HG02763 (cell line): ENCODE data around the gene SUCLG1.
"Not testable (repeated sequence)": the region's sequence is repeated elsewhere in the genome, so short reads cannot be mapped to it uniquely, and the experiment has no call there.

Source experiments
- ATAC-seq: cut with Tn5 transposase; IDR thresholded peaks from one replicate; pipeline ENCODE4 v1.9.1; 2021; ENCODE audit warnings: mild to moderate bottlenecking, moderate library complexity; ENCODE audit not compliant: unreplicated experiment

SUCLG1 gene

GRCh38 chr2:84459018-84459943 is at the start of gene SUCLG1:
Gene SUCLG1, minus strand, starts transcription at chr2:84459280. Its CDS starts 11 bp downstream, at chr2:84459269.
- ATAC-seq = peak; percentile 93

GRCh38 chr2:84498150-84498799 is 39.2 kb upstream of the SUCLG1 start:
- no peak for ATAC-seq

DNA sequence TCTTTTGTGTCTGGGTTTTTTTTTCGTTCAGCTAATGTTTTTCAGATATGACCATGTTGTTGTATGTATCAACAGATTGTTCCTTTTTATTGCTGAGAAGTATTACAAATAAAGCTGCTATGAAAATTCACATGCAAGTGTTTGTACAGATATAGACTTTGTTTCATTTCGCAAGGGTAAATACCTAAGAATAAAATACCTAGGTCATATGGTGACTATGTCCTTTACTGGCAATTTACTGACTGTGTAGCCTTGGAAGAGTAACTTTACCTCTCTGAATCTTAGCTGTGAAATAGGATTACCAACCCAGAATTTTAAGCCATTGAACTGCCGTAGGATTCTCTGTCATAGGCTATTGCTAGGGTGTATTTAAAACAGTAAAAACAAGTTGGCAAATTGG is 38.2 kb upstream of the SUCLG1 start:
- ATAC-seq = no peak

- no peak for ATAC-seq
Measured at GRCh38 chr2:84496386-84496785, 37.3 kb upstream of the SUCLG1 start.

DNA sequence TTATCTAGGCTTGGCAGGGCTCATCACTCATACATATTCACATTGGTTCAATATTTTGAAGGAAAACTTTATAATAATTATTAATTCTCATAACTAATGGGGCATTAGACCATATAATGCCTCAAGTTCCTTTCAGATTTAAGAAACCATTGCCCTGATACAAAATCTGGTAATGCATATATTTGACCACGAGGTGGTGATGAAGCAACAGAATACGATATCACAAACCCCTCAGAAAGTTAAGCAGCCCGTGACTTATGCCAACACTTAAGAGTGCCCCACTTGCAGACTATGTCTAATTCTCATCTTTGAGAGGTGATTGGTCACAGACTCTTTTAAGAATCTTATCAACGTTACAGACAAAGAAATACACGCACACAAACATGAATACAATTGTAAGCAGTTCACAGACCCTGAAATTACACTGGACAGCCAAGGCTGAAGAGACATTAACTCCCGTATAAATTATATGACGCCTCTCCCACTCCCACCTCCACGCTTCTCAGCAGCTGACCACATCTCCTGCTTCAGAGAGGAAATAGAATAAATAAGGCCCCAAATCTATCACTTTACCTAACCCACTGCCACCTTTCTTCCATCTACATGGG is 36.6 kb upstream of the SUCLG1 start:
- peak; percentile 68 for ATAC-seq

DNA sequence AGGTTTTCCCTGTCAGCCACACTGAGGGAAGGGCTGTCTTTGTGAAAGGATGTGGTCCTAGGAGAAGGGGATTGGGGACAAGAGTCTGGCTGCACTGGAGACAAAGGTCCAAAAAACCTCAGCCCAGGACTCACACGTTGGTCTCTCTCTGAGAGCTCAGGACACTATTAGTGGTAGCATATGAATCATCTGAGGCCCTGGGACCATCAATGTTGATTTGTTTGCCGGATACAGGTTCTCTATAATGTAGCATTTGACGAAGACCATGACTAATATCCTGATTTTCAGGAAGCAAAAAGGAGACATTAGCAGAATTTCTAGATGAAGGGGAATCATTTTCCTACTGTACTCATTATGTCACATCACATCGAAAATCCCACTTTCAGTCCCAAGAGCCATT is 35.0 kb upstream of the SUCLG1 start:
- ATAC-seq = no peak

DNA sequence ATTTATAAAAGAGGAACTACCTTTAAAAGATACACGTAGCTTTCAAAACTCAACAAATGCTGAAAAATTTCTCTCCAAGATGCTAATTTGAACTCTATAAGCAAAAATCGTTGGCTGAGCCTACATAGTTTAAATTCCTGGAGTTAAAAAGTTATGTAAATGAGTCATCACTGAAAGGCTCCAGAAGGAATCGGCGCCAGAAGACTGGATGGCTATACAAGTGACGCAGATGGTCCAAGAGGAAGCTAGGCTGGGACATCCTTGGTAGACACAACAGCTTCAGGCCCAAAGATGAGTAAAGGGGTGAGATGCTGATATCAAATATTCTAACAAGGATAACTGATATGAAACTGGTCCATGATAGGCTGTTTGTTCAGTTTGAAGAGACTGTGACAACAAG is 34.4 kb upstream of the SUCLG1 start:
- no peak for ATAC-seq

GRCh38 chr2:84492571-84492970 is 33.5 kb upstream of the SUCLG1 start:
- no peak for ATAC-seq

DNA sequence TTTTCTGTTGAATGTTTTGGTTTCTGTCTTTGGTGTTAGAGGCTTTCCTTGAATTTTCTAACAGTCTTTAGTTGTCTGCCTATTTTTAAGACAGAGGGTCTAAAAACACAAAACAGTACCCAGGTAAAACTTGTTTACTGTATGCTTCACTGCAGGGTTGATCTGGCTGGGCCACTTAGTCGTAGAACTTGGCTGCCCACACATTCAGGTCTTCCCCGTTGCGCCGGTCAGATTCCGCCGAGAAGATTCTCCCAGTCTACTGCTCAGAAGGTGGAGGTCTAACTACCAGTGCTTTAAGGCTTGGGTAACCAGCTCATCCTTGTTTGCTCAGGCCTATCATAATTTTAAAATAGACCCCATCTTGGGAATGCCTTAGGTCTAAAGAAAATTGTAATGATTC is 32.7 kb upstream of the SUCLG1 start:
- no peak for ATAC-seq

- no peak for ATAC-seq
Measured at GRCh38 chr2:84491256-84491655, 32.2 kb upstream of the SUCLG1 start.

GRCh38 chr2:84487298-84487996 is 28.4 kb upstream of the SUCLG1 start:
- no peak for ATAC-seq

DNA sequence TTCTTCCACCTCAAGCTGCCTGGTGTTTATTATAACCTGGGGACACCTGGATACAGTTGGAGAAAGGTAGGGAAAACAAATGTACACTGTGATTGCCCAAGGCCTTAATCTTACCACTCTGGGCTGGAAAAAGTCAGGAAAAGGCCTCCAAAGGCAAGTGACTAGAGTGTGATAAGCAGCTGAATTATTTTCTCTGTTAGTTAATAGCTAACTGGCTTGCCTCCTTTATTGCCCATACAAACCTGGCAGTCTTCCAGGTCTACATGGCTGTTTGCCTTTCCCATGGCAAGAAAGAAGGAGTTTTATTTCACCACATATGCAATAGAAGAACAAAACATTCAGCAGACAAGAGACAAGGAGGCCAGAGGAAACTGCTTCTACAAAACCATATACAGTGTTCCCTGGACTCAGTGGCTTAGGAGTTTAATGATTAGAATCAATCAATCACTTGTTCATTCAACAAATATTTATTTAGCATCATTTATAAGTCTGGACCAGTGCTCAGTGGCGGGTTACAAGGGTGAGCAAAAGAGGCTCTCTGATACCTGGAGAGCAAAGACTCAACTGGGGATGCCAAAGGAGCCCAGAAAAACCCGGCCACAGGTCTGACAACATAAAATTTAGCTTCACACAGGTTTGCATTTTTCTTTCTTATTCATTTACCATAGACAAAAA is 27.5 kb upstream of the SUCLG1 start:
- ATAC-seq = no peak

- ATAC-seq = no peak
Measured at GRCh38 chr2:84483320-84483719, 24.2 kb upstream of the SUCLG1 start.

DNA sequence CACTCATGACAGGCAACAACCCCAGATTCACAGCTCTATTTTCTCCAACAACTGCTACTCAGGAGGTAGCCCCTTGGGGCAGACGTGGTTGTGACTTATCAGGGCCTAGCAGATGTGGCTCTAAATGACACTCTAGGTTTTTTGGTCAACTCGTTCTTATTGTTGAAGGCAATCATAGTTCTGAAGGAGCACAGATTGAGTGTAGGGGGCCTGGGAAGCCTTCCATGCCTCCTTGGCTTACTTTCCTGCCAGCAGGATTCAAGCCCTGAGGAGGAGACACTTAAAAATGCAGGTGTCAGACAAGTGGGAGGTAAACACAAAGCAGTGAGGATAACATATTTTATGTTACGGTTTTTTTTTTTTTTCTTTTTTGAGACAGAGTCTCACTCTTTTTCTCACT is 23.5 kb upstream of the SUCLG1 start:
- no peak for ATAC-seq

DNA sequence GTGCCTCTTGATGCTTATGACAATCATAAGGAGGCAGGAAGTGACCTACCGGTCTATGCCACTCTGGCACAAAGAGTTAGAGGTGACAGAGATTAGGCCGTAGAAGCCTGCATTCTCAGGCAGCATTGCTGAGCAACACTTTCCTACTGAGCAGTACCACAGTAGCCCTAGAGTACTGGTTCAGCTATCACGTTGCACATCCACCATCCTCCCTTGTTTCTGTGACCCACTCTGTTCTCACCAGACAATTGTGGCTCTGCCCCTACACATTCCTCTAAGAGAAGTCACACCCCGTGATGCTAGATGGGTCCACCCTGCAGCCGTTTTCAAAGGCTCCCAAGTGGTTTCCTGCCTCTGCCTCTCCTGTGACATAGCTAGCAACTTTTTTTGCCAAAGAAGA is 22.6 kb upstream of the SUCLG1 start:
- ATAC-seq = no peak

DNA sequence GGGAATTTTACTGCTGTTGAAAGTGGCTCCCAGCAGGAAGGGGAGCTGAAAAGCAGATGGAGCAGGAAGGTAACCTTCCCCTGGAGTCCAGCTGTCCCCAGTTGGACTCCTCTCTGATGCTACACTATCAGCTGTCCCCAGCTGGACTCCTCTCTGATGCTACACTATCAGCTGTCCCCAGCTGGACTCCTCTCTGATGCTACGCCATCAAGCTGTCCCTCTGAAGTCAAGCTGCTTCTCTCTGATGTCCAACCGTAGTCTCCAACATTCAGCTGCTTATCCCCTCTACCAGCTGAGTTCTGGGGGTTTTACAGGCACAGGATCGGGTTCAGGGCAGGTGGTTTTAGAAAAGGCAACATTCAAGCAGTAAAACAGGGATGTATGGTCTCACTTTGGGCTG is 19.8 kb upstream of the SUCLG1 start:
- ATAC-seq = no peak

DNA sequence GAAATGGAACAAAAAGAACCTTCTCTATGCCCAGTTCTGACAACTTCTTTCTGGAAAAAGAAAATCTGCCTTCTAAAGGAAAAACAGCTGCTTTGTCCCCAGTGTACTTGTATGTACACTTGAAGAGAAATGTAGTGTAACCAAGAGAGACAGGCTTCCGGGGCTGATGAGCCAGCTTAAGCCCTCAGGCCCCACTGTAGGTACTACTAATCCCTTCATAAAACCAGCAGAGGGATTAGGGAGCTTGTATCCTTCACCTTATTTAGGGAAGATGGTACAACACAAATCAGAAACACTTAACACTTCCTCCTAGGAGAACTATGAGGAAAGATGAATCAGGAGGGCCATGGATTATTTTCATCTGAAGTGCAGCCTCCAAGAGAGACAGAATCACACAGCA is 18.8 kb upstream of the SUCLG1 start:
- no peak for ATAC-seq

- no peak for ATAC-seq
Measured at GRCh38 chr2:84474176-84474575, 15.1 kb upstream of the SUCLG1 start.

- no peak for ATAC-seq
Measured at GRCh38 chr2:84472856-84473565, 13.9 kb upstream of the SUCLG1 start.

DNA sequence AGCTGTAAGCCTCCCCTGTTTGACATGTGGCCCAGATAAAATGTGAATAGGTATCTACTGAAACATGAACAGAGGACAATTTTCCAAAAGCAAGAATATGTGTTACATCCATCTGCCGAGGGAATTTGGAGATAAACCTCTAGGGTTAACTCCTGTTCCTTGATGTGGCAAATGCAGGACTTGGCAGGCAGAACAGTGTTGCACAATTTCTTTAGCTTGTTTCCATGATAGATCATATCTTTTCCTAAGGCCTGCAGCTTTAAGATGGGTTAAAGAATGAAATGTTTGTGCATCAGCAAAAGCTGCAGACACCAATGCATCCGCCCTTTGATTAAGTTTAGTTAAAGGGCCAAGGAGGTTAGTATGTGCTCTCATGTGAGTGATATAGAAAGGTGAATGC is 13.3 kb upstream of the SUCLG1 start:
- ATAC-seq = not testable (repeated sequence)
